Common myeloid progenitor, CD34-positive (primary cell): ENCODE data around the gene RASSF5.

Source experiments
- CTCF ChIA-PET: fragments of 350-600 bp; sonication (Branson Sonifier 250); formaldehyde crosslinking; loops from one replicate; lab custom pipeline; 2021; ENCODE audit warnings: antibody characterized with exemption; lab: Charles Lee
- POLR2A ChIA-PET: fragments of 350-600 bp; sonication (Branson Sonifier 250); formaldehyde crosslinking; loops from one replicate; lab custom pipeline; 2021; ENCODE audit warnings: antibody characterized with exemption; lab: Charles Lee
- DNase-seq, 3 donors: peaks; one replicate each; pipeline versions ENCODE4 v3.0.0 to v3.0.0-alpha.2; 2013
- H3K27ac ChIP-seq, 2 experiments: 1 replicate in 1 of 2; 2 replicates in 1 of 2; pipeline ENCODE4 v1.7.0; 2013; ENCODE audit warnings: inconsistent platforms in 2 of 2, low read length in 2 of 2, mild to moderate bottlenecking in 2 of 2, low read depth in 1 of 2, moderate library complexity in 1 of 2; ENCODE audit not compliant: severe bottlenecking in 2 of 2, insufficient read depth in 1 of 2, poor library complexity in 1 of 2
- H3K27me3 ChIP-seq, 5 experiments: replicated peaks in 2 of 5; 1 replicate in 3 of 5; 2 replicates in 2 of 5; pipeline versions ENCODE4 v1.6.1 to v1.7.0; 2013; ENCODE audit warnings: low read length in 4 of 5, mild to moderate bottlenecking in 2 of 5, moderate library complexity in 2 of 5, inconsistent platforms in 1 of 5; ENCODE audit not compliant: insufficient read depth in 5 of 5, control insufficient read depth in 4 of 5
- H3K36me3 ChIP-seq, 4 experiments: 1 replicate in 2 of 4; 2 replicates in 2 of 4; pipeline versions ENCODE4 v1.6.1 to v1.7.0; 2013; ENCODE audit warnings: low read length in 3 of 4, control low read depth in 1 of 4, mild to moderate bottlenecking in 1 of 4; ENCODE audit not compliant: control insufficient read depth in 4 of 4, insufficient read depth in 4 of 4
- H3K4me1 ChIP-seq, 4 experiments: 1 replicate in 3 of 4; 2 replicates in 1 of 4; pipeline versions ENCODE4 v1.6.1 to v1.7.1; 2013; ENCODE audit warnings: low read length in 3 of 4, mild to moderate bottlenecking in 3 of 4, control low read depth in 1 of 4, inconsistent platforms in 1 of 4, moderate library complexity in 1 of 4; ENCODE audit not compliant: control insufficient read depth in 4 of 4, insufficient read depth in 4 of 4; ENCODE audit errors: control extremely low read depth in 1 of 4
- H3K4me3 ChIP-seq, 7 experiments: 1 replicate in 4 of 7; 2 replicates in 3 of 7; pipeline versions ENCODE4 v1.5.1 to v1.7.0; 2013; ENCODE audit warnings: mild to moderate bottlenecking in 7 of 7, low read length in 6 of 7, moderate library complexity in 6 of 7, inconsistent platforms in 2 of 7, low read depth in 2 of 7, control low read depth in 1 of 7; ENCODE audit not compliant: insufficient read depth in 4 of 7, control insufficient read depth in 1 of 7; ENCODE audit errors: extremely low read depth in 1 of 7
- H3K9me3 ChIP-seq, 5 experiments: 1 replicate in 4 of 5; 2 replicates in 1 of 5; pipeline versions ENCODE4 v1.6.1 to v1.7.1; 2013; ENCODE audit warnings: low read length in 4 of 5, mild to moderate bottlenecking in 2 of 5, inconsistent platforms in 1 of 5, low read depth in 1 of 5, moderate library complexity in 1 of 5; ENCODE audit not compliant: control insufficient read depth in 4 of 5, insufficient read depth in 2 of 5; ENCODE audit errors: control extremely low read depth in 1 of 5
- WGBS: methylation state at CpG from one replicate; pipeline ENCODE4 v1.1.5; 2013; ENCODE audit not compliant: insufficient coverage; 5-methylcytosine and 5-hydroxymethylcytosine counted together

RASSF5 gene

DNA sequence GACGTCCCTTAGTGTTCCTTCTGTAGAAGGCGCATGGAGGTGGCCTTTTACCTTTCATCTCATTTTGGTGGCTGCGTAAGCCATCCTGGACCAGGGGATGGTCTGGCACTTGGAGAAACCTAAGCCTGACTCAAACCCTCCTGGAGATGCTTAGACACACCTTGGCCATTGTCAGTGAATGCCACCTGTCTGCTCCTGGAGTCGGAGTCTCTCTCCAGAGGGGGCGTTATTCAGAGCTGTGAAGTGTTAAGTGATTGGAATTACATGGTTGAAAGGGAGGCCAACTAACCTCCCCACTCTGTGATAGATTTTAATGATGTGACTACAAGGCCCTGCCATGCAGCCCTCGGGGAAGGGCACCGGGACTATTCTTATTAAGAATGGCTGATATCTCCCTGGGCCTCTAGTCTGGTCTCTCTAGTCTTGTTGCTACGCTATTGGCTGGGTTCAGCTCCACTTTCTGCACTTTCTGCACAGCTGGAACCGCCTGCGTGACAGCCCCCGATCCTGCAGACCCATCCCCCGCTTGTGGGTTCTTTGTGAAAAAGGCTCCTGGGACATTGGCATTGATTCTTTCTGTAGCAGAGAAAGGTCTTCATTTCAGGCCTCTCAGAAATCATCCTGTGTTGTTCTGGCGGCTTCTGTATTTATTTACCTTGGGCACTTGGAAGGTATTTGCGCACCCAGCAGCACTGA, 4.2 kb downstream of the RASSF5 start:
- no peak for DNase-seq
- no peaks in the 10 kb centered on the region for H3K9me3 ChIP-seq
- H3K27me3 ChIP-seq: peaks cover 0 to 38% (median 16%) of the 10 kb centered on the region in 5 experiments
- H3K36me3 ChIP-seq: no peaks in the 10 kb centered on the region
- ChIA-PET POLR2A (no interaction called here), CTCF (interaction anchor here (1.7 kb wide), 1 partner anchor 14 kb away, joined by 3 read pairs; no protein-coding TSS in a partner anchor)
- no peak overlapping the region for H3K4me3 ChIP-seq
- H3K4me1 ChIP-seq: peaks cover 0 to 35% (median 24%) of the 10 kb centered on the region in 4 experiments
- no peak overlapping the region for H3K27ac ChIP-seq
- WGBS: 91% methylated on average over 10 of the region's 14 CpGs

DNA sequence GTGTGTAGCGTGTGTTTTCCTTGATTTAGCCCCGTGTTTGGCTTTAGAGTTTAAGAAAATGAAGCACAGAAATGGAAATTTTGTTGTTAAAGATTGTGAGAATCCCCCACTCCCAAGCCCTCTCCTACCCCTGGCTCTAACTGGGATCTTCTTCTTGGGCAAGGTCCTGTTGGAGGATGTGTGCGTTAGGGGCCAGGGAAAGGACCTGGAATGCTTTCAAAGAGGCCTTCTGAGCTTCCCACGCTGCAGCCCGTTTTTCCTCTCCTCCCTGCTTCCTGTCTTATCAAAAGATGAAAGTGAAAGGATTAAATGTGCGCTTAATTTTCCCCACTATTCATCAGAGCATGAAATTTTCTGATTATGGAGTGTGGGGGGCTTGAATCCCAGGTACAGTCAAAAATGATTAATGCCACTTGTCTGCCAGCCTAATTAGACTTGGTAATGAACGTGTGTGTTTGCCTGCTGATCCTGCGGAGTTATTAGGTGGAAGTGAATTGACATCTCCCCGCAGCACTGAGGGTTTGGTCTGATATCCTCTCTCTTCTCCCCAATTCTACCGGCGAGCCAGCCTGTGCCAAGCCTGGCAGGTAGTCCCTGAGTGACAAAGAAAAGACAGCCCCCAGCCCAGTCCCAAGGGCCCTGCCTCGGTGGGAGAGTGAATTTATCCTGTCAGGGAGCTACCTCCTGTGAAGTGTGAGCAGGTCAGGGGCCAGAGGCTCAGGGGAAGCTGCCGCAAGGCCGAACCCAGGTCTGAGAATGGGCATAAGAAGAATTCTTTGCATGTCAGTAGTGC, 4.9 kb downstream of the RASSF5 start:
- no peak overlapping the region for H3K27ac ChIP-seq
- CTCF ChIA-PET: interaction anchor here (1.7 kb wide), 1 partner anchor 15 kb away, joined by 3 read pairs; no protein-coding TSS in a partner anchor
- 28% methylated on average over 3 of the region's 14 CpGs for WGBS
- POLR2A ChIA-PET: no interaction called here
- H3K27me3 ChIP-seq: peaks cover 0 to 30% (median 14%) of the 10 kb centered on the region in 5 experiments
- no peaks in the 10 kb centered on the region for H3K9me3 ChIP-seq
- peak in 1 of 3 donors; percentile 9 for DNase-seq
- H3K4me3 ChIP-seq: peak overlapping the region in 1 of 7 experiments; percentile 20
- H3K36me3 ChIP-seq: no peaks in the 10 kb centered on the region
- peaks cover 0 to 27% (median 17%) of the 10 kb centered on the region in 4 experiments for H3K4me1 ChIP-seq

DNA sequence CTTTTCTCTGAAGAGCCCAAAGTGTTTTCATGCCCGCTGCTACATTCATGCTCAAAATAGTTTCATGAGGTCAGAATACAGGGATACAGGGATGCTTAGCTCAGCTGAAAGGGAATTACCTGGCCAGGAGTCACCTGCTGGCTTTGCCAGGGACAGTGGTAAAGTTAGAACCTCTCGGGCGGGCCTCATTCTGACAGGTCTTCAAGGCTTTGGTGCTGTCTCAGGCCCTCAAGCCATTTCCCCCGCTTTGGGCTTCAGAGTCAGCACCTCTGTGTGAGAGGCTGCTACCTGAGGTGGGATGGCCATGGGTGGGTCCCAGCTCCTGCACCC, 5.5 kb downstream of the RASSF5 start:
- Histone ChIP-seq H3K4me1 (peaks cover 0 to 23% (median 12%) of the 10 kb centered on the region in 4 experiments), H3K27me3 (peaks cover 0 to 26% (median 14%) of the 10 kb centered on the region in 5 experiments), H3K27ac (no peak overlapping the region), H3K36me3 (no peaks in the 10 kb centered on the region), H3K9me3 (no peaks in the 10 kb centered on the region), H3K4me3 (no peak overlapping the region)
- POLR2A ChIA-PET: no interaction called here
- no peak for DNase-seq
- CTCF ChIA-PET: interaction anchor here (1.1 to 1.7 kb wide), 2 partner anchors 15 to 33 kb away, joined by 3 read pairs; no protein-coding TSS in a partner anchor
- 100% methylated on average over 2 of the region's 4 CpGs for WGBS

DNA sequence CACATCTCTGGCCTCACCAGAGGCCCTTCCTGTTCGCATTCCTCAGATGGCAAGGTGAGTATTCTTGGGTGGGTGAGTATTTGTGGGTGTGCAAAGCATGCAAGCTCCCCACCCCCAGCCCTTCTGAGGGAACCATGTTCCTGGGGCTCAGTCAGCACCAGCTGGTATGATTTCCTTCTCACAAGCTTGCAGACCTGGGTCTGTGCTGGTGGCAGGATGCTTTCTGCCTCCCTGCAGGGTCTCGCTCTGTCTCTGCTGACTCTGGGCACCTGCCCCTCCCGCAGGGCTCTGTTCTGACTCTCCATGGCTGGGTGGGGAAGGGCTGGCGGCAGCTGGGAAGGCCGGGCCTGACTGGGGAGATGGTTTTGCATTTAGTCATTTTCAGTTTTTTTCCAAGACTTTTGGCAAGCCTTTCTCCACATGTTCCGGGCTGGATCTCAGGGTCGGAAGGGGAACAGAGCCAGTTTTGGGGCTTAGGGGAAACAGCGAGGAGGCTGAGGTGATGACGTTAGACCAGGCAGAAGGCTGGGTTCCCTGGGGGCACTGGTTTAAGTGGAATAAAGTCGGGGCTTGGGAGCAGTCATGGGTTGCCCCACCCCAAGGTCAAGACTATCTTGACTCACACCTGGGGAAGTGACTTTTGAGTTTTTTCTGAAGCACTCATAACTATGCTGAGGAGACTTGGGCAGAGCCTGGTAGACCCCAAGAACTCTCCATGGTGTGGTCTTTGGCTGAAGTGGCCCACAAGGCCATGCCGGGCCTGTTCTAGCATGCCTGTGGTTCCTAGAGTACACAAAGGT, 6.2 kb downstream of the RASSF5 start:
- Histone ChIP-seq H3K36me3 (no peaks in the 10 kb centered on the region), H3K27ac (no peak overlapping the region), H3K4me3 (no peak overlapping the region), H3K27me3 (peaks cover 0 to 19% (median 10%) of the 10 kb centered on the region in 5 experiments), H3K9me3 (no peaks in the 10 kb centered on the region), H3K4me1 (peaks cover 0 to 16% (median 5%) of the 10 kb centered on the region in 4 experiments)
- ChIA-PET CTCF (interaction anchor here (1.1 to 1.7 kb wide), 2 partner anchors 16 to 32 kb away, joined by 3 read pairs; no protein-coding TSS in a partner anchor), POLR2A (no interaction called here)
- no peak for DNase-seq
- whole genome bisulfite sequencing: 100% methylated on average over 4 of the region's 11 CpGs

DNA sequence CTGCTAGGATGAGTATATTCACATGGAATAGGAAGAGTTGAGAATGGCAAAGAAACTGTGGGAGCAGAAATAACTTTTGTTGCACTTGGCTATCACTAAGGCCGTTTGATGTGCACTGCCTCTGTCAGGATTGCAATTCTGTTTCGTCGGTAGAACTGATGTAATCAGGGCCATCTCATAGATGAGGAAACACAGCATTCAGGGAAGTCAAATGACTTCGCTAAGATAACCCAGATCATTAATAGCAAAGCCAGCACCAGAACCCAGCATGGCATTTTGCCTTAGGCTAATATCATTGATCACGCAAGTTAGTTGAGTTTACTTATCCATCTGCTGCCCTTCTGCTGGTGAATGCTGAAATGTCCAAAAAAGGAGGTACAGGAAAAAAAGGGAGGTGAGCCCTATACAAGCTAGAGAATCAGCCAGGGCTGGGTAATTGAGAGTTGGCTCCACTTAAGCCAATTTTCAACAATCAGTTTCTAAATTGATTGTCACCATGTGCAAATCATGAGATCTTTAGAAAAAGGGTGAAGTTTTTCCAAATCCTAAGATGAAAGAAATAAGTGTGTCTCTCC, 7.6 kb downstream of the RASSF5 start:
- H3K4me3 ChIP-seq: no peak overlapping the region
- CTCF ChIA-PET: interaction anchor here (0.9 to 1.0 kb wide), 2 partner anchors 16 to 69 kb away, joined by 3 read pairs; no protein-coding TSS in a partner anchor
- POLR2A ChIA-PET: no interaction called here
- no peak for DNase-seq
- 91% methylated on average over 5 of the region's 5 CpGs for WGBS
- no peaks in the 10 kb centered on the region for H3K9me3 ChIP-seq
- peaks cover 0 to 10% (median 4%) of the 10 kb centered on the region in 4 experiments for H3K4me1 ChIP-seq
- H3K27ac ChIP-seq: no peak overlapping the region
- H3K27me3 ChIP-seq: peaks cover 0 to 5% (median 0%) of the 10 kb centered on the region in 5 experiments
- H3K36me3 ChIP-seq: no peaks in the 10 kb centered on the region

DNA sequence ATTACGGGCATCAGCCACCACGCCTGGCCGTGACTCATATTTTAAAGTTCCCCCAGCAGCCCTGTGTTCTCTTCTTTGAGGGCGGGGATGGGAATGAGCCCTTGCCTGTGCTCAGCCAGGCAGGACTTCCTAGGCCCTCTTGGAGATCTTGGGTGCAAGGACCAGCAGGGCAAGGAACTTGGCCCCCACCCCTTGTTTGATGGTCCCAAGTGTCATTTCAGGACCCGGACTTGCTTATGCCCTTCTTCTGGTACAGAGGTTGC, 9.3 kb downstream of the RASSF5 start:
- peaks cover 0 to 3% (median 0%) of the 10 kb centered on the region in 5 experiments for H3K27me3 ChIP-seq
- POLR2A ChIA-PET: interaction anchor here (1.0 kb wide), 1 partner anchor 11 kb away, joined by 5 read pairs; no protein-coding TSS in a partner anchor

More for the DNA sequence above, 9.3 kb downstream of the RASSF5 start:
- no peaks in the 10 kb centered on the region for H3K9me3 ChIP-seq
- H3K36me3 ChIP-seq: no peaks in the 10 kb centered on the region
- no peak overlapping the region for H3K4me3 ChIP-seq
- no peak overlapping the region for H3K27ac ChIP-seq
- CTCF ChIA-PET: interaction anchor here (0.9 to 3.0 kb wide), 3 partner anchors 9 to 67 kb away, joined by 3 to 15 read pairs (median 7); no protein-coding TSS in a partner anchor
- 80% methylated on average over 5 of the region's 5 CpGs for WGBS
- H3K4me1 ChIP-seq: peaks cover 0 to 10% (median 4%) of the 10 kb centered on the region in 4 experiments
- no peak for DNase-seq
